Mesothelial cell of epicardium (in vitro differentiated cells): Measurements from ENCODE around the gene ITPR2. TPM values are rescaled to one million over a fixed set of nuclear protein-coding genes. Genes with fewer than 3 reads are reported as not detected.
"Not testable (repeated sequence)": the region's sequence is repeated elsewhere in the genome, so short reads cannot be mapped to it uniquely, and the experiment has no call there.

Source experiments
- DNase-seq, 2 experiments: peaks; one replicate each; pipeline ENCODE4 v3.0.0; 2021; ENCODE audit warnings: low spot score in 2 of 2; ENCODE audit not compliant: unreplicated experiment in 2 of 2
- H3K27ac Mint-ChIP-seq: 2 replicates; pipeline ENCODE4 v1.8.0; 2021; ENCODE audit warnings: mixed read lengths
- H3K27me3 Mint-ChIP-seq: 2 replicates; pipeline ENCODE4 v1.8.0; 2021; ENCODE audit warnings: low read depth, mixed read lengths
- H3K36me3 Mint-ChIP-seq: 2 replicates; pipeline ENCODE4 v1.8.0; 2021; ENCODE audit warnings: mixed read lengths
- H3K4me1 Mint-ChIP-seq: 2 replicates; pipeline ENCODE4 v1.8.0; 2021; ENCODE audit warnings: mixed read lengths
- H3K4me3 Mint-ChIP-seq: 2 replicates; pipeline ENCODE4 v1.8.0; 2021; ENCODE audit warnings: mild to moderate bottlenecking, moderate library complexity, mixed read lengths
- H3K9me3 Mint-ChIP-seq: 2 replicates; pipeline ENCODE4 v1.8.0; 2021; ENCODE audit warnings: mixed read lengths
- total RNA-seq: library from RNA; stranded (reverse); gene quantifications from 3 replicates; pipeline ENCODE4 v1.2.1, GENCODE V29; 2021
- TF ChIP-seq, protein P1 (sequence below): fragments of 200-600 bp; sonication (generic); IDR thresholded peaks from one replicate; pipeline ENCODE4 v1.5.0; 2021; ENCODE audit warnings: antibody characterized with exemption; ENCODE audit not compliant: unreplicated experiment

ITPR2 gene
- total RNA-seq, 1 donor from 2014 or later, result 62.3 TPM

DNA sequence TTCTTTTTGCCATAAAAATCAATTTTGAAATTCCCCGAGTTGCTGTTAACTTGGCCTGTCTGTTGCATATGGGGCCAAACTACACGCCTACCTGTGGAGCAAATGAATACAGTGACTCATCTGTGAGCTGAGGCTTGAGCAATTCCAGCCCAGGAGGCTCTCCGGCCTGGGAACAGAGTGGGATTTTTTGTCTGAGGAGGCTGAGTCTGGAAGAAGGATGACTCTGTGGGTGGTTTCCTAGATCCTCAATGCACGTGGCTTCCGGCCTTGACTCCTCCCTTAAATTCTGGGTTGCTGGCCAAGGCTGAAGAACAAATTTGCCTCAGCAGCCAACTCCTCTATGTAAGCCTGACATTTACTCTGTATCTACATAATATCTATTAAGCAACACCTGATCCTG, 513.5 kb downstream of the ITPR2 start:
- Mint-ChIP-seq H3K4me3 (no peak overlapping the region), H3K27ac (no peak overlapping the region), H3K36me3 (peaks cover 2% of the 10 kb centered on the region), H3K4me1 (peaks cover 5% of the 10 kb centered on the region), H3K27me3 (no peaks in the 10 kb centered on the region), H3K9me3 (peaks cover 6% of the 10 kb centered on the region)
- TF ChIP-seq, protein P1, sequence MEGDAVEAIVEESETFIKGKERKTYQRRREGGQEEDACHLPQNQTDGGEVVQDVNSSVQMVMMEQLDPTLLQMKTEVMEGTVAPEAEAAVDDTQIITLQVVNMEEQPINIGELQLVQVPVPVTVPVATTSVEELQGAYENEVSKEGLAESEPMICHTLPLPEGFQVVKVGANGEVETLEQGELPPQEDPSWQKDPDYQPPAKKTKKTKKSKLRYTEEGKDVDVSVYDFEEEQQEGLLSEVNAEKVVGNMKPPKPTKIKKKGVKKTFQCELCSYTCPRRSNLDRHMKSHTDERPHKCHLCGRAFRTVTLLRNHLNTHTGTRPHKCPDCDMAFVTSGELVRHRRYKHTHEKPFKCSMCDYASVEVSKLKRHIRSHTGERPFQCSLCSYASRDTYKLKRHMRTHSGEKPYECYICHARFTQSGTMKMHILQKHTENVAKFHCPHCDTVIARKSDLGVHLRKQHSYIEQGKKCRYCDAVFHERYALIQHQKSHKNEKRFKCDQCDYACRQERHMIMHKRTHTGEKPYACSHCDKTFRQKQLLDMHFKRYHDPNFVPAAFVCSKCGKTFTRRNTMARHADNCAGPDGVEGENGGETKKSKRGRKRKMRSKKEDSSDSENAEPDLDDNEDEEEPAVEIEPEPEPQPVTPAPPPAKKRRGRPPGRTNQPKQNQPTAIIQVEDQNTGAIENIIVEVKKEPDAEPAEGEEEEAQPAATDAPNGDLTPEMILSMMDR, result no peak
- no peak for DNase-seq

DNA sequence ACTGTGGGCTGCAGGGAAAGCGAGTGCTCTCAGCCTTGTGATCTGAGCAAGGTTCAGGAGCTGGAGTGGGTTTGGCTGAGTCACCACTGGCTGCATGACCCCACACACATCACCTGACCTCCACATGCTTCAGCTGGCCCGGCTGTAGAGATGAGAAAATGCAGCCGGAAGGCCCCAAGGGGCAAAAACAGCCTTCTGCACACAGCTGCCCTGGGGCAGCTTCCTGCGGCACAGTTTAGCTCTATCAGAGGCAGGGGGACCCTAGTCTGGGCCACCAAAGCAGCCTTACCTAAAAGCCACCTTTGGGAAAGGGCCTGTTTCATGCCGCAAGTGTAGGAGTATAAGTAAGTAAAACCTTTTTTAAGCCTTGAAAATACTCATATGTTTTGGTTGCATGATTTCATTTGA, 514.3 kb downstream of the ITPR2 start:
- H3K4me1 Mint-ChIP-seq, result peaks cover 2% of the 10 kb centered on the region
- H3K27ac Mint-ChIP-seq, result no peak overlapping the region
- TF ChIP-seq, protein P1, result no peak
- DNase-seq, result no peak
- H3K4me3 Mint-ChIP-seq, result no peak overlapping the region
- no peaks in the 10 kb centered on the region for H3K27me3 Mint-ChIP-seq
- peaks cover 2% of the 10 kb centered on the region for H3K36me3 Mint-ChIP-seq
- H3K9me3 Mint-ChIP-seq, result peaks cover 12% of the 10 kb centered on the region

DNA sequence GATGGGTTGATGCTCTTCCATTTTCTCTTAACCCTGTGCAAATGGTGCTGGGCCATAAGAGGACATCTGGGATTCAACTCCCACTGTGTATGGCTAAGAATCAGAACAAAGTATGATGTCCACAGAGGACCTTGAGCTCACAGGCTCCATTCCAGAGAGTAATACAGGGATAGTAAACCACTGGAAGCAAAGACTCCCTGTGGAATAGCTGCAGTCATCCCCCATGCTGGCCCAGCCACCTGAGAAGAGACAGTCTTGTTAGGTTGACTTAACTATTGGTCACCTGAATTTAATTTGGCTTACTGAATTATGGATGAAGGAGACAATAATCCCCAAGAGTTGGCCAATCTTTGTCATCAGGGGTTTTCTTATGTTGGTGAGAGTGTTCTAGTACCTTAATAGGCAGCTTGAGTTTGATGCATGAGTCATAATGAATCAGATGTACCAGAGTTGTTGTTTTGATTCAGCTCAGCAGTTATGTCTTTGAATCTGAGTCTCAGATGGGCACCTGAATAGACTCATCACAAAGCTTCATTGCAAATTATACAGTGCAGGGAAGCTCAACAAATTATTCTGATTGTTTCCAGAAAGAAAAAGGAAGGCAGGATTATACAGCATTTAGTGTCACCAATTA, 514.9 kb downstream of the ITPR2 start:
- H3K4me1 Mint-ChIP-seq, result peaks cover 2% of the 10 kb centered on the region
- H3K36me3 Mint-ChIP-seq, result peaks cover 3% of the 10 kb centered on the region
- TF ChIP-seq, protein P1, result no peak
- DNase-seq, result no peak
- no peaks in the 10 kb centered on the region for H3K27me3 Mint-ChIP-seq
- H3K4me3 Mint-ChIP-seq, result no peak overlapping the region
- peaks cover 18% of the 10 kb centered on the region for H3K9me3 Mint-ChIP-seq
- no peak overlapping the region for H3K27ac Mint-ChIP-seq

DNA sequence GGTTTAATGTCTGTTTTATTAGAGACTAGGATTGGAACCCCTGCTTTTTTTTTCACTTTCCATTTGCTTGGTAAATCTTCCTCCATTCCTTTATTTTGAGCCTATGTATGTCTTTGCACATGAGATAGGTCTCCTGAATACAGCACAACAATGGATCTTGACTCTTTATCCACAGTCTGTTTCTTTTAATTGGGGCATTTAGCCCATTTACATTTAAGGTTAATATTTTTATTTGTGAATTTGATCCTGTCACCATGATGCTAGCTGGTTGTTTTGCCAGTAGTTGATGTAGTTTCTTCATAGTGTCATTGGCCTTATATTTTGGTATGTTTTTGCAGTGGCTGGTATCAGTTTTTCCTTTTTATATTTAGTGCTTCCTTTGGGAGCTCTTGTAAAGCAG, 518.9 kb downstream of the ITPR2 start:
- Mint-ChIP-seq H3K9me3 (peaks cover 39% of the 10 kb centered on the region), H3K36me3 (peaks cover 11% of the 10 kb centered on the region)
- not testable (repeated sequence) for H3K4me1 Mint-ChIP-seq, DNase-seq, H3K4me3 Mint-ChIP-seq, H3K27ac Mint-ChIP-seq, H3K27me3 Mint-ChIP-seq

DNA sequence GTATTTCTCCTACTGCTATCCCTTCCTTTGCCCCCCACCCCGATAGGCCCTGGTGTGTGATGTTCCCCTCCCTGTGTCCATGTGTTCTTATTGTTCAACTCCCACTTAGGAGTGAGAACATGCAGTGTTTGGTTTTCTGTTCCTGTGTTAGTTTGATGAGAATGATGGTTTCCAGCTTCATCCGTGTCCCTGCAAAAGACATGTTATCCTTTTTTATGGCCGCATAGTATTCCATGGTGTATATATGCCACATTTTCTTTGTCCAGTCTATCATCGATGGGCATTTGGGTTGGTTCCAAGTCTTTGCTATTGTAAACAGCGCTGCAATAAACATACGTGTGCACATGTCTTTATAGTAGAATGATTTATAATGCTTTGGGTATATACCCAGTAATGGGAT, 522.5 kb downstream of the ITPR2 start:
- not testable (repeated sequence) for H3K27me3 Mint-ChIP-seq, DNase-seq, H3K4me3 Mint-ChIP-seq, H3K4me1 Mint-ChIP-seq, H3K27ac Mint-ChIP-seq
- Mint-ChIP-seq H3K36me3 (peaks cover 11% of the 10 kb centered on the region), H3K9me3 (peaks cover 63% of the 10 kb centered on the region)

DNA sequence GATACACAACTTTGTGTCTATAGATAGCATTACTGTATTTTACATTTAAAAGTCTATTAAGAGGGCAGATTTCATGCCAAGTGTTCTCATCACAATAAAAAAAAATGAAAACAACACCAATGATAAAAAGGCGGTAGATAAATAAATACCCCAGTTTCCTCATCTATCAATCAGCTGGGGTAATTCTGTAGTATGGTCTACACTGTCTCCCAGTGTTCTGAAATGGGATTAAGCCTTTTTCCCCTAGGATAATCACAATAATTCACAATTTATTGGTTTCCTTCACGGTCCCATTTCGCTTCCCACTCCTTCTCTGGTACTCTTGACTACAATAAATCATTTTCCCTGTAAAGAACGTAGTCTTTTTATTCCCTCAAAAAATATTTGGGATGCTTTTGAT, 523.4 kb downstream of the ITPR2 start:
- TF ChIP-seq, protein P1, result no peak
- Mint-ChIP-seq H3K4me3 (no peak overlapping the region), H3K27ac (no peak overlapping the region), H3K4me1 (no peaks in the 10 kb centered on the region), H3K9me3 (peaks cover 58% of the 10 kb centered on the region), H3K36me3 (peaks cover 9% of the 10 kb centered on the region), H3K27me3 (no peaks in the 10 kb centered on the region)
- DNase-seq, result no peak

DNA sequence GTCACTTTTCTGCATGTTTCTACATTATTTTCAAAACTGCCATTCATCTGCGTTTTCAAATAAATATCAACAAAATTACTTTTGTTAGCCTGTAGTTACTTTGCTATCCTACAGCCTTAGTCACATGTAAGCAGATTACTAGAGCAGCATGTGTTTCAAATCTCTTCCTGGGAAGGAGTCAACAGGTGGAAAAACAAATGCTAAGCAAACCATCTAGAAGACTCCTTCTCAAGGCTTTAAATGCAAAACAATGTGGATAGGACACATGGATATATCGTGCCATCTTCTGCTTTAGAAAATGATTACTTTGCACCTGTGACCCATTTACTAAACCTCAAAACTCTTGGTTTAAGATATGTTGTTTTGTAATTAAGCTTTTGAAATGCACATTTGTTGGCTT, 528.7 kb downstream of the ITPR2 start:
- Mint-ChIP-seq H3K4me3 (no peak overlapping the region), H3K9me3 (peaks cover 24% of the 10 kb centered on the region), H3K4me1 (peaks cover 3% of the 10 kb centered on the region), H3K27ac (no peak overlapping the region), H3K27me3 (no peaks in the 10 kb centered on the region), H3K36me3 (no peaks in the 10 kb centered on the region)
- DNase-seq, result no peak
- TF ChIP-seq, protein P1, result no peak
